GM12878 (cell line): Measurements from ENCODE around the gene THADA. TPM values are rescaled to one million over a fixed set of nuclear protein-coding genes. Genes with fewer than 3 reads are reported as not detected.
A peak's percentile ranks its signal among the peaks of the same experiment; 100 is the strongest.

ENCODE experiments used
- BHLHE40 ChIP-seq, 2 experiments: fragments of 450-650 bp in 1 of 2; IDR thresholded peaks; 2 replicates each; pipeline ENCODE4 v1.6.1; 2011 to 2017; ENCODE audit warnings: low read depth in 2 of 2, borderline replicate concordance in 1 of 2, improper control_type of control experiment in 1 of 2, low read length in 1 of 2, mild to moderate bottlenecking in 1 of 2
- BRCA1 ChIP-seq: IDR thresholded peaks from 2 replicates; pipeline ENCODE4 v1.6.1; 2011; ENCODE audit warnings: low read depth, low read length, improper control_type of control experiment
- CBFB ChIP-seq: IDR thresholded peaks from 2 replicates; pipeline ENCODE4 v1.6.1; 2016; ENCODE audit warnings: antibody characterized with exemption, low read depth
- EP300 ChIP-seq, 2 experiments: fragments of 150-350 bp in 1 of 2; IDR thresholded peaks; 2 replicates each; pipeline ENCODE4 v1.6.1; 2011 to 2012; ENCODE audit warnings: low read depth in 2 of 2, low read length in 2 of 2, borderline replicate concordance in 1 of 2, improper control_type of control experiment in 1 of 2, inconsistent platforms in 1 of 2; ENCODE audit not compliant: control insufficient read depth in 1 of 2
- ESRRA ChIP-seq: IDR thresholded peaks from 2 replicates; pipeline ENCODE4 v1.6.1; 2012; ENCODE audit warnings: mild to moderate bottlenecking, low read length, improper control_type of control experiment
- EZH2 ChIP-seq: IDR thresholded peaks from 2 replicates; pipeline ENCODE4 v1.6.1; 2012; ENCODE audit warnings: low read depth, mild to moderate bottlenecking, control low read depth, inconsistent platforms, low read length, borderline replicate concordance; ENCODE audit not compliant: control insufficient read depth
- FOXK2 ChIP-seq: fragments of 450-650 bp; IDR thresholded peaks from 2 replicates; pipeline ENCODE4 v1.6.1; 2017; ENCODE audit warnings: mild to moderate bottlenecking, moderate library complexity
- GABPA ChIP-seq: IDR thresholded peaks from 2 replicates; pipeline ENCODE4 v1.6.1; 2014; ENCODE audit warnings: antibody characterized with exemption, low read depth, mild to moderate bottlenecking, inconsistent platforms
- HDAC2 ChIP-seq: fragments of 200-600 bp; sonication (generic); IDR thresholded peaks from 2 replicates; pipeline ENCODE4 v1.6.1; 2017
- IKZF1 ChIP-seq: fragments of 450-650 bp; conservative IDR thresholded peaks from 2 replicates; pipeline ENCODE4 v1.6.1; 2017; ENCODE audit warnings: antibody characterized with exemption, mild to moderate bottlenecking
- JUNB ChIP-seq: IDR thresholded peaks from 2 replicates; pipeline ENCODE4 v1.6.1; 2016; ENCODE audit warnings: antibody characterized with exemption, mild to moderate bottlenecking
- MEF2A ChIP-seq: IDR thresholded peaks from 2 replicates; pipeline ENCODE4 v1.6.1; 2011; ENCODE audit warnings: low read depth, mild to moderate bottlenecking, low read length, moderate library complexity; ENCODE audit not compliant: insufficient read depth
- NFIC ChIP-seq: IDR thresholded peaks from 2 replicates; pipeline ENCODE4 v1.6.1; 2012; ENCODE audit warnings: low read depth, mild to moderate bottlenecking, inconsistent platforms, low read length, moderate library complexity
- PBX3 ChIP-seq: IDR thresholded peaks from 2 replicates; pipeline ENCODE4 v1.6.1; 2011; ENCODE audit warnings: mild to moderate bottlenecking, low read depth, low read length, moderate library complexity; ENCODE audit not compliant: insufficient replicate concordance
- PKNOX1 ChIP-seq: fragments of 450-650 bp; IDR thresholded peaks from 2 replicates; pipeline ENCODE4 v1.6.1; 2016; ENCODE audit warnings: mild to moderate bottlenecking
- POLR2A ChIP-seq: IDR thresholded peaks from 2 replicates; pipeline ENCODE4 v1.6.1; 2011; ENCODE audit warnings: low read depth, mild to moderate bottlenecking, low read length
- POLR2AphosphoS2 ChIP-seq: IDR thresholded peaks from 2 replicates; pipeline ENCODE4 v1.6.1; 2011; ENCODE audit warnings: low read depth, mild to moderate bottlenecking, low read length, improper control_type of control experiment, moderate library complexity
- SP1 ChIP-seq: IDR thresholded peaks from one replicate; pipeline ENCODE4 v1.6.1; 2011; ENCODE audit warnings: low read depth, low read length
- SPI1 ChIP-seq: IDR thresholded peaks from 2 replicates; pipeline ENCODE4 v1.6.1; 2011; ENCODE audit warnings: low read depth, mild to moderate bottlenecking, low read length, moderate library complexity, borderline replicate concordance; ENCODE audit not compliant: insufficient read depth
- SREBF2 ChIP-seq: IDR thresholded peaks from 2 replicates; pipeline ENCODE4 v1.6.1; 2012; ENCODE audit warnings: mild to moderate bottlenecking, low read length
- TBL1XR1 ChIP-seq: IDR thresholded peaks from 2 replicates; pipeline ENCODE4 v1.6.1; 2012; ENCODE audit warnings: low read depth, low read length, improper control_type of control experiment
- USF1 ChIP-seq: IDR thresholded peaks from 2 replicates; pipeline ENCODE4 v1.6.1; 2011; ENCODE audit warnings: borderline replicate concordance, low read depth, mild to moderate bottlenecking, moderate library complexity, mixed read lengths, low read length; ENCODE audit not compliant: insufficient read depth; ENCODE audit errors: extremely low read length
- ZNF622 ChIP-seq: fragments of 450-650 bp; IDR thresholded peaks from 2 replicates; pipeline ENCODE4 v1.6.1; 2017; ENCODE audit warnings: mild to moderate bottlenecking, inconsistent platforms
- ZZZ3 ChIP-seq: IDR thresholded peaks from 2 replicates; pipeline ENCODE4 v1.6.1; 2011; ENCODE audit warnings: low read depth; ENCODE audit not compliant: control insufficient read depth, insufficient read length
- polyA plus RNA-seq, 11 experiments: library from polyadenylated mRNA; depleted of rRNA in 4 of 11; unstranded in 6 of 11; stranded (reverse) in 5 of 11; fragments of >200 nt; fragmentation: Nextera tagmentation in 4 of 11; fragmentation: Illumina TruSeq in 1 of 11; extraction: Ambion mirVana in 4 of 11; extraction: Trizol in 1 of 11; gene quantifications; 1 replicate in 1 of 11; 2 replicates in 10 of 11; pipeline versions ENCODE4 v1.2.1 to v1.2.3, GENCODE V29; 2011 to 2016; ENCODE audit warnings: inconsistent platforms in 2 of 11, missing spikeins in 2 of 11, low read depth in 1 of 11
- total RNA-seq, 4 experiments: library from RNA; depleted of rRNA in 3 of 4; stranded (reverse); fragments of >200 nt in 3 of 4; fragmentation: Illumina TruSeq in 1 of 4; extraction: Trizol in 1 of 4; gene quantifications; 2 replicates each; pipeline versions ENCODE4 v1.2.1 to v1.2.3, GENCODE V29; 2013 to 2021
- TF ChIP-seq, protein P1 (sequence below): fragments of 450-650 bp; IDR thresholded peaks from 2 replicates; pipeline ENCODE4 v1.6.1; 2017; ENCODE audit warnings: antibody characterized with exemption, mild to moderate bottlenecking, moderate library complexity

Gene THADA
- total and polyA plus RNA-seq, 10 of the 15 experiments (the other 5 are each of a cell fraction or from before 2014, with no cell fraction given) = 14.6 to 33.2 (median 23.2) TPM

- TF ChIP-seq PBX3 (no peak), HDAC2 (no peak), BRCA1 (no peak), SP1 (no peak), PKNOX1 (peak; percentile 72), EZH2 (no peak), SREBF2 (no peak), ESRRA (peak; percentile 80; the same call in 1 of the 2 replicates), IKZF1 (peak; percentile 91), POLR2A (no peak), JUNB (no peak), SPI1 (0 out of 2 replicates have a peak, but pooled peaks have one; percentile 9), MEF2A (no peak), NFIC (no peak), POLR2AphosphoS2 (no peak), FOXK2 (peak; percentile 63), ZZZ3 (no peak), EP300 (IDR thresholded peaks at IDR 0.05; ENCODE audit: borderline replicate concordance in 1 of 2, control insufficient read depth in 1 of 2, low read depth in 2 of 2, low read length in 2 of 2) (peak; percentile 22 to 47; a peak in 2 of 4 replicates), GABPA (no peak), TBL1XR1 (no peak), USF1 (no peak), BHLHE40 (IDR thresholded peaks at IDR 0.05; ENCODE audit: borderline replicate concordance in 1 of 2, low read depth in 2 of 2, low read length in 1 of 2) (peak; percentile 39 to 68; a peak in 3 of 4 replicates), CBFB (no peak), ZNF622 (no peak)
- TF ChIP-seq, protein P1, sequence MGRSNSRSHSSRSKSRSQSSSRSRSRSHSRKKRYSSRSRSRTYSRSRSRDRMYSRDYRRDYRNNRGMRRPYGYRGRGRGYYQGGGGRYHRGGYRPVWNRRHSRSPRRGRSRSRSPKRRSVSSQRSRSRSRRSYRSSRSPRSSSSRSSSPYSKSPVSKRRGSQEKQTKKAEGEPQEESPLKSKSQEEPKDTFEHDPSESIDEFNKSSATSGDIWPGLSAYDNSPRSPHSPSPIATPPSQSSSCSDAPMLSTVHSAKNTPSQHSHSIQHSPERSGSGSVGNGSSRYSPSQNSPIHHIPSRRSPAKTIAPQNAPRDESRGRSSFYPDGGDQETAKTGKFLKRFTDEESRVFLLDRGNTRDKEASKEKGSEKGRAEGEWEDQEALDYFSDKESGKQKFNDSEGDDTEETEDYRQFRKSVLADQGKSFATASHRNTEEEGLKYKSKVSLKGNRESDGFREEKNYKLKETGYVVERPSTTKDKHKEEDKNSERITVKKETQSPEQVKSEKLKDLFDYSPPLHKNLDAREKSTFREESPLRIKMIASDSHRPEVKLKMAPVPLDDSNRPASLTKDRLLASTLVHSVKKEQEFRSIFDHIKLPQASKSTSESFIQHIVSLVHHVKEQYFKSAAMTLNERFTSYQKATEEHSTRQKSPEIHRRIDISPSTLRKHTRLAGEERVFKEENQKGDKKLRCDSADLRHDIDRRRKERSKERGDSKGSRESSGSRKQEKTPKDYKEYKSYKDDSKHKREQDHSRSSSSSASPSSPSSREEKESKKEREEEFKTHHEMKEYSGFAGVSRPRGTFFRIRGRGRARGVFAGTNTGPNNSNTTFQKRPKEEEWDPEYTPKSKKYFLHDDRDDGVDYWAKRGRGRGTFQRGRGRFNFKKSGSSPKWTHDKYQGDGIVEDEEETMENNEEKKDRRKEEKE = no peak
Observed at GRCh38 chr2:43194121-43194869, 401.5 kb downstream of the THADA start (continued).
